Measurements from ENCODE around the gene ALKBH6. TPM values are rescaled to one million over a fixed set of nuclear protein-coding genes. Genes with fewer than 3 reads are reported as not detected.
A peak's percentile ranks its signal among the peaks of the same experiment; 100 is the strongest.
"Not testable (repeated sequence)": the region's sequence is repeated elsewhere in the genome, so short reads cannot be mapped to it uniquely, and the experiment has no call there.

The ALKBH6 gene
- total RNA-seq, 1 donor from 2014 or later, result 39.7 TPM

GRCh38 chr19:36043952-36044351 is 29.9 kb upstream of the ALKBH6 start:
- TF ChIP-seq CTCF (conservative IDR thresholded peaks at IDR 0.05; ENCODE audit: low read depth, low read length), result no peak
- no peak for DNase-seq (ENCODE audit: low read depth)
- no peak overlapping the region for H3K4me3 ChIP-seq (ENCODE audit: low read depth, low read length)

GRCh38 chr19:36041831-36042230 is 27.8 kb upstream of the ALKBH6 start:
- no peak for TF ChIP-seq CTCF (conservative IDR thresholded peaks at IDR 0.05; ENCODE audit: low read depth, low read length)
- DNase-seq (ENCODE audit: low read depth), result peak; percentile 68
- no peak overlapping the region for H3K4me3 ChIP-seq (ENCODE audit: low read depth, low read length)

DNA sequence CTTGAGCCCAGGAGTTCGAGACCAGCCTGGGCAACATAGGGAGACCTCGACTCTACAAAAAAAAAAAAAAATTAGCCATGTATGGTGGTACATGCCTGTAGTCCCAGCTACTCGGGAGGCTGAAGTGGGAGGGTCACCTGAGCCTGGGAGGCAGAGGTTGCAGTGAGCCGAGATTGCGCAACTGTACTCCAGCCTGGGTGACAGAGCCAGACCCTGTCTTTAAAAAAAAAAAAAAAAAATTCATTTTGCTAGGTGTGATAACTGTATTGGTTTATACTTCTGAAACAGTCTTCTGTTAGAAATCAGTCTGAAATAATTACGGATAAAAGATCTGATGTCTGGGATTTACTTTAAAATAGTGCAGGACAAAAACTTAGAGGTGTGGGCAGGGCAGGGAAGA is 27.1 kb upstream of the ALKBH6 start:
- not testable (repeated sequence) for H3K4me3 ChIP-seq (ENCODE audit: low read depth, low read length); DNase-seq (ENCODE audit: low read depth)

- H3K4me3 ChIP-seq (ENCODE audit: low read depth, low read length), result no peak overlapping the region
- DNase-seq (ENCODE audit: low read depth), result no peak
- TF ChIP-seq CTCF (conservative IDR thresholded peaks at IDR 0.05; ENCODE audit: low read depth, low read length), result no peak
Measured at GRCh38 chr19:36040495-36040894, 26.5 kb upstream of the ALKBH6 start.

DNA sequence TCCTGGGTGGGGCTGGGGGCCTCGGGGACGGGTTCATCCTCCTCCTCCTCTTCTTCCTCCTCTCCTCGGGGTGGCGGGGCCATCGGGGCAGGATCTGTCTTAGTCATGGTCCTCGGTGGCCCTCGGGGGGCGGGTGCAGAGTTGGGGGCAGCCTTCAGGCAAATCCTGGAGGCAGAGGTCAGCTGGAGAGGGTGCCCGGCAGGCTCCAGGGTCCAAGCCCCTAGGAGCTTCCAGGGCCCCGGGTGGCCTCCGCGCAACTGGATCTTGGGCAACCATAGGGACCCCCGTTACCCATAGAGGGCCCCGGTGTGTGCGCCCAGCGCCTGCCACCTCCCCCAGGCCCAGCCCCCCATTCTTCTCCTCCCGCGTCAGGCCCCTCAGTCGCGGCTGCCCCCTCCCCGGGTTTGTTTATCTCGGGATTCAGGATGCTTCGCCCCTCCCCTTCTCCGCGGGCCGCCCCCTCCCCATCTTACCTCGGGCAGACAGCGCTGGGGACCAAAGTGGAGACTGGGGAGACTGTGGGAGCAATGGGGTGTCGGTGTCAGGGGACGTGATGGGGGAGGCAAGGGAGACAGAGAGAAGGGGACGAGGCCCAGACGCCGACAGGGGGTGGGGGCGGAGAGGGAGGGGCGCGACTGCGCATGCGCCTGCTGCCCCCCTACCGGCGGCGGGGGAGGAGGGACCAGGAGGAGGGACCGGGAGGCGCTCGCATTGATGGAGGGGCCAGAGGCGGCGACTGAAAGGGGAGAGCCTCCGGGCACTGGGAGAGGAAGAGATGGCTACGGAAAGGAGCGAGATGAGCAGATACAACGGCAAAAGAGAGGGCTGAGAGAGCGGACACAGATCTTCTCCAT is 18.5 kb upstream of the ALKBH6 start, which contains the start of gene CLIP3:
Gene CLIP3, minus strand, starts transcription at position 623 of the 854 bp plus-strand sequence. Its CDS starts 516 bp downstream, at position 107.
- peak; percentile 3 for TF ChIP-seq CTCF (conservative IDR thresholded peaks at IDR 0.05; ENCODE audit: low read depth, low read length)
- DNase-seq (ENCODE audit: low read depth), result no peak
- H3K4me3 ChIP-seq (ENCODE audit: low read depth, low read length), result peak within 1 kb of the TSS; percentile 71

DNA sequence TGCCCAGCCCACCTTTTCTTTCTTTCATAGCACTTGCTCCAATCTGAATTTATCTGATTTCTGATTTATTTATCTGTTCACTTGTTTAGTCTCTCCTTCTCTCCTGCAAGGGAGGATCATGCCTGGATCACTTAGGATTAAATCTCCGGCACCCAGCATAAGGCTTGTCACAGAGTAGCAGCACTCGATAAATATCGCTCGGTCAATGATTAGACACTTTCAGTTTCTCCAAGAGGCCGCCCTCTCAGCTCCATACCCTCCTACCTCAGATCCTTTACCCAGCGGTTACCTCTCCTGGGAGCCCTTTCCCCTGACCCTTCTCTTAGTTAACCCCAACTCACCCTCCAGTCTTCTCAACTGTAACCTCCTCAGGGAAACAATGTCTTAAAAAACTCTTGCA is 17.3 kb upstream of the ALKBH6 start:
- DNase-seq (ENCODE audit: low read depth), result no peak
- H3K4me3 ChIP-seq (ENCODE audit: low read depth, low read length), result peak overlapping the region; percentile 10
- no peak for TF ChIP-seq CTCF (conservative IDR thresholded peaks at IDR 0.05; ENCODE audit: low read depth, low read length)

DNA sequence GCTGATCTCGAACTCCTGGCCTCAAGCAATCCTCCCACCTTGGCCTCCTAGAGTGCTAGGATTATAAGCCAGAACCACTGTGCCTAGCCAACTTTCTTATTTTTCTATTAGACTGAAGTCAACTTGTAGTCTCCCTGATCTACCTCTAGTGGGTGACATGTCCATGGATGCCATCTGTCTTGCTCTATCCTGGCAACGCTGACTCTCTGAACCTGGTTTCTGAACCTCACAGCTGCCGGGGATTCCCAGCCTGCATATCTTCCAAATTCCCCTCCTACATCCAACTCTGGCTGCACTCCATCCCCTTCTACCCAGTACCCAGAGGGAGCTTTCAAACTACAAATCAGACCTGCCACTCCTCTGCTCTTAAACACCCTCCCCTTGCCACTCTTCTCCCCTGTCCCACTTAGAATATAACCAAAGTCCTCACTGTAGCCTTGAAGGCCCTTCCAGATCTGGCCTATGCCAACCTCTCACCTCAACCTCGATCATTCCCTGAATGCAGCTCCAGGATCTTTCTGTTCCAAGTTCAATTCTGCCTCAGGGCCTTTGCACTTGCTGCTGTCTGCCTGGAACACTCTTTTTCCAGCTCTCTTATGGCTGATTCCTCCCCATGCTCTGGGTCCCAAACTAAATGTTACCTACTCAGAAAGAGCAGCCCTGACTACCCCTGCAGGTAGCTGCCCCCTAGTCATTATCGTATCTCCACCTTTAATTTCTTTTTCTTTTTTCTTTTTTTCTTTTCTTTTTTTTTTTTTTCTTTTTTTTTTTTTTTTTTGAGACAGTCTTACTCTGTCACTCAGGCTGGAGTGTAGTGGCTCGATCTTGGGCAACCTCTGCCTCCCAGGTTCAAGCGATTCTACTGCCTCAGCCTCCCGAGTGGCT is 16.5 kb upstream of the ALKBH6 start:
- peak; percentile 44 for DNase-seq (ENCODE audit: low read depth)
- TF ChIP-seq CTCF (conservative IDR thresholded peaks at IDR 0.05; ENCODE audit: low read depth, low read length), result peak; percentile 51
- no peak overlapping the region for H3K4me3 ChIP-seq (ENCODE audit: low read depth, low read length)
